AML-193 (cell line): Measurements from ENCODE around the gene TOX2.
A peak's percentile ranks its signal among the peaks of the same experiment; 100 is the strongest.
"Not testable (repeated sequence)": the region's sequence is repeated elsewhere in the genome, so short reads cannot be mapped to it uniquely, and the experiment has no call there.

ENCODE experiments used
- DNase-seq, 2 experiments: peaks; one replicate each; lab custom pipeline; 2025; lab: John Stamatoyannopoulos, UW

The TOX2 gene

GRCh38 chr20:44033344-44033743 is 118.7 kb downstream of the TOX2 start:
- DNase-seq: no peak

GRCh38 chr20:44033873-44034272 is 119.2 kb downstream of the TOX2 start:
- no peak for DNase-seq

GRCh38 chr20:44034451-44034850 is 119.8 kb downstream of the TOX2 start:
- no peak for DNase-seq

GRCh38 chr20:44034965-44035635 is 120.4 kb downstream of the TOX2 start:
- no peak for DNase-seq

- no peak for DNase-seq
These were observed 121.3 kb downstream of the TOX2 start for GRCh38 chr20:44035924-44036323.

GRCh38 chr20:44036441-44036840 is 121.8 kb downstream of the TOX2 start:
- DNase-seq: no peak

GRCh38 chr20:44038681-44039123 is 124.0 kb downstream of the TOX2 start:
- no peak for DNase-seq

GRCh38 chr20:44039147-44039546 is 124.5 kb downstream of the TOX2 start:
- no peak for DNase-seq

GRCh38 chr20:44039741-44040140 is 125.1 kb downstream of the TOX2 start:
- no peak for DNase-seq

GRCh38 chr20:44040202-44040915 is 125.7 kb downstream of the TOX2 start:
- no peak for DNase-seq

GRCh38 chr20:44041001-44041400 is 126.3 kb downstream of the TOX2 start:
- DNase-seq: no peak

GRCh38 chr20:44044712-44045111 is 130.1 kb downstream of the TOX2 start:
- not testable (repeated sequence) for DNase-seq

- DNase-seq: no peak
These were observed 135.7 kb downstream of the TOX2 start for GRCh38 chr20:44050327-44050726.

GRCh38 chr20:44050925-44051660 is 136.4 kb downstream of the TOX2 start:
- no peak for DNase-seq

- DNase-seq: no peak
These were observed 137.0 kb downstream of the TOX2 start for GRCh38 chr20:44051661-44052000.

- DNase-seq: no peak
These were observed 137.5 kb downstream of the TOX2 start for GRCh38 chr20:44052166-44052565.

- no peak for DNase-seq
These were observed 138.4 kb downstream of the TOX2 start for GRCh38 chr20:44053046-44053445.

GRCh38 chr20:44054118-44054517 is 139.5 kb downstream of the TOX2 start:
- no peak for DNase-seq

GRCh38 chr20:44054849-44055248 is 140.2 kb downstream of the TOX2 start:
- no peak for DNase-seq

GRCh38 chr20:44056010-44056698 is 141.5 kb downstream of the TOX2 start:
- DNase-seq: peak; percentile 40

- DNase-seq: no peak
These were observed 143.3 kb downstream of the TOX2 start for GRCh38 chr20:44057698-44058675.
